Liver (tissue), 9 donors: ENCODE data around the gene C17orf78. TPM values are rescaled to one million over a fixed set of nuclear protein-coding genes. Genes with fewer than 3 reads are reported as not detected.

Experiments used
- DNase-seq: peaks from one replicate; pipeline ENCODE4 v3.0.0-alpha.2; 2017; ENCODE audit warnings: low spot score
- H3K27ac ChIP-seq, 2 donors: one replicate each; pipeline ENCODE4 v1.7.0; 2013; ENCODE audit warnings: inconsistent platforms in 2 of 2, low read length in 2 of 2, control low read depth in 1 of 2, low read depth in 1 of 2, mild to moderate bottlenecking in 1 of 2
- H3K27me3 ChIP-seq, 4 donors: one replicate each; pipeline versions ENCODE4 v1.6.1 to v1.7.0; 2013; ENCODE audit warnings: low read length in 3 of 4, inconsistent platforms in 1 of 4, mild to moderate bottlenecking in 1 of 4, moderate library complexity in 1 of 4; ENCODE audit not compliant: control insufficient read depth in 4 of 4, insufficient read depth in 4 of 4
- H3K36me3 ChIP-seq, 4 donors: one replicate each; pipeline versions ENCODE4 v1.6.1 to v1.7.0; 2013; ENCODE audit warnings: low read length in 3 of 4, mild to moderate bottlenecking in 3 of 4, low read depth in 1 of 4, moderate library complexity in 1 of 4; ENCODE audit not compliant: control insufficient read depth in 4 of 4, insufficient read depth in 3 of 4
- H3K4me1 ChIP-seq, 4 donors: one replicate each; pipeline versions ENCODE4 v1.6.1 to v1.7.0; 2013; ENCODE audit warnings: low read length in 3 of 4, mild to moderate bottlenecking in 3 of 4, moderate library complexity in 1 of 4; ENCODE audit not compliant: control insufficient read depth in 4 of 4, insufficient read depth in 4 of 4
- H3K4me3 ChIP-seq, 3 donors: one replicate each; pipeline versions ENCODE4 v1.6.1 to v1.7.0; 2013; ENCODE audit warnings: low read length in 3 of 3, control low read depth in 1 of 3, low read depth in 1 of 3, mild to moderate bottlenecking in 1 of 3
- H3K9ac ChIP-seq, 2 donors: one replicate each; pipeline ENCODE4 v1.7.0; 2013; ENCODE audit warnings: low read length in 2 of 2, mild to moderate bottlenecking in 2 of 2, moderate library complexity in 2 of 2, control low read depth in 1 of 2, low read depth in 1 of 2
- H3K9me3 ChIP-seq, 4 donors: one replicate each; pipeline versions ENCODE4 v1.6.1 to v1.7.0; 2013; ENCODE audit warnings: low read length in 3 of 4; ENCODE audit not compliant: control insufficient read depth in 4 of 4
- ATF3 ChIP-seq: IDR thresholded peaks from 2 replicates; pipeline ENCODE4 v1.6.1; 2016; ENCODE audit warnings: antibody characterized with exemption
- CTCF ChIP-seq: fragments of 150-350 bp; IDR thresholded peaks from 2 replicates; pipeline ENCODE4 v1.5.1; 2017; ENCODE audit warnings: improper control_type of control experiment, low read depth, low read length; ENCODE audit not compliant: missing input control
- EGR1 ChIP-seq, 2 donors: IDR thresholded peaks; 2 replicates each; pipeline ENCODE4 v1.6.1; 2016 to 2018; ENCODE audit warnings: antibody characterized with exemption in 2 of 2, low read depth in 2 of 2
- FOXA1 ChIP-seq: IDR thresholded peaks from 2 replicates; pipeline ENCODE4 v1.6.1; 2016; ENCODE audit warnings: antibody characterized with exemption
- FOXA2 ChIP-seq: IDR thresholded peaks from 2 replicates; pipeline ENCODE4 v1.6.1; 2016; ENCODE audit warnings: antibody characterized with exemption
- GABPA ChIP-seq, 2 donors: IDR thresholded peaks in 1 of 2; conservative IDR thresholded peaks in 1 of 2; 2 replicates each; pipeline ENCODE4 v1.6.1; 2016; ENCODE audit warnings: antibody characterized with exemption in 2 of 2, mild to moderate bottlenecking in 1 of 2, moderate library complexity in 1 of 2
- HNF4A ChIP-seq, 2 donors: conservative IDR thresholded peaks; 2 replicates each; pipeline ENCODE4 v1.6.1; 2016; ENCODE audit warnings: antibody characterized with exemption in 2 of 2, mild to moderate bottlenecking in 2 of 2
- HNF4G ChIP-seq: IDR thresholded peaks from 2 replicates; pipeline ENCODE4 v1.6.1; 2016; ENCODE audit warnings: antibody characterized with exemption
- JUND ChIP-seq, 2 donors: IDR thresholded peaks; 2 replicates each; pipeline ENCODE4 v1.6.1; 2016; ENCODE audit warnings: antibody characterized with exemption in 2 of 2
- MAX ChIP-seq: IDR thresholded peaks from 2 replicates; pipeline ENCODE4 v1.6.1; 2016; ENCODE audit warnings: antibody characterized with exemption
- NR2F2 ChIP-seq: IDR thresholded peaks from 2 replicates; pipeline ENCODE4 v1.6.1; 2016; ENCODE audit warnings: antibody characterized with exemption
- RAD21 ChIP-seq, 2 donors: IDR thresholded peaks; 2 replicates each; pipeline ENCODE4 v1.6.1; 2016; ENCODE audit warnings: antibody characterized with exemption in 2 of 2, mild to moderate bottlenecking in 2 of 2
- REST ChIP-seq: IDR thresholded peaks from 2 replicates; pipeline ENCODE4 v1.6.1; 2016; ENCODE audit warnings: antibody characterized with exemption, mild to moderate bottlenecking
- RXRA ChIP-seq, 2 donors: IDR thresholded peaks; 2 replicates each; pipeline ENCODE4 v1.6.1; 2017 to 2018; ENCODE audit warnings: antibody characterized with exemption in 2 of 2, mild to moderate bottlenecking in 1 of 2
- SP1 ChIP-seq: IDR thresholded peaks from 2 replicates; pipeline ENCODE4 v1.6.1; 2018; ENCODE audit warnings: antibody characterized with exemption, mild to moderate bottlenecking
- TAF1 ChIP-seq: conservative IDR thresholded peaks from 2 replicates; pipeline ENCODE4 v1.6.1; 2016; ENCODE audit warnings: antibody characterized with exemption, mild to moderate bottlenecking
- YY1 ChIP-seq: IDR thresholded peaks from 2 replicates; pipeline ENCODE4 v1.6.1; 2016; ENCODE audit warnings: antibody characterized with exemption, mild to moderate bottlenecking
- ZBTB33 ChIP-seq: IDR thresholded peaks from 2 replicates; pipeline ENCODE4 v1.6.1; 2016; ENCODE audit warnings: antibody characterized with exemption
- WGBS: extraction: QIAGEN DNeasy Blood & Tissue Kit; methylation state at CpG from one replicate; pipeline ENCODE4 v1.1.7; 2013; 5-methylcytosine and 5-hydroxymethylcytosine counted together
- polyA plus RNA-seq, 2 donors: library from polyadenylated mRNA; stranded (reverse) in 1 of 2; unstranded in 1 of 2; fragments of 200-250 nt in 1 of 2; fragments of >200 nt in 1 of 2; fragmentation: Nextera tagmentation in 1 of 2; extraction: Ambion mirVana in 1 of 2; gene quantifications; one replicate each; pipeline versions ENCODE4 v1.2.1 to v1.2.3, GENCODE V29; 2013 to 2015
- total RNA-seq, 2 donors: library from RNA; depleted of rRNA; stranded (reverse); fragments of >200 nt; gene quantifications; one replicate each; pipeline ENCODE4 v1.2.3, GENCODE V29; 2014
- donor health status: healthy.
- donor health status: healthy.
- donor health status: healthy.
- donor health status: healthy.
- donor health status: healthy.

C17orf78 gene
- total and polyA plus RNA-seq, 4 donors = not detected

- no peak for TF ChIP-seq FOXA1
- no peak for TF ChIP-seq TAF1
- TF ChIP-seq EGR1 (IDR thresholded peaks at IDR 0.05; ENCODE audit: low read depth in 2 of 2) = no peak
- peak; percentile 48 to 57 for TF ChIP-seq HNF4A (conservative IDR thresholded peaks at IDR 0.05)
- peak; percentile 69 for TF ChIP-seq ATF3
- TF ChIP-seq ZBTB33 = no peak
- peak; percentile 47 to 61 for TF ChIP-seq RXRA (IDR thresholded peaks at IDR 0.05)
- no peak for TF ChIP-seq RAD21 (IDR thresholded peaks at IDR 0.05)
- no peak for TF ChIP-seq FOXA2
- no peak for TF ChIP-seq NR2F2
- no peak for TF ChIP-seq HNF4G
- peak; percentile 27 for TF ChIP-seq SP1
- TF ChIP-seq JUND (IDR thresholded peaks at IDR 0.05) = peak in 1 of 2 donors; percentile 15
- TF ChIP-seq YY1 = no peak
- TF ChIP-seq GABPA (IDR thresholded peaks at IDR 0.05 in 1 of 2, conservative IDR thresholded peaks at IDR 0.05 in 1 of 2) = peak in 1 of 2 donors; percentile 15
- TF ChIP-seq MAX = peak; percentile 59
- TF ChIP-seq CTCF = no peak
- no peak for TF ChIP-seq REST
- Histone ChIP-seq H3K36me3 (no peaks in the 10 kb centered on the region), H3K9ac (no peak overlapping the region), H3K27me3 (no peaks in the 10 kb centered on the region), H3K27ac (peak overlapping the region in 1 of 2 donors; percentile 13), H3K4me1 (peaks cover 0 to 7% (median 2%) of the 10 kb centered on the region in 4 donors), H3K9me3 (no peaks in the 10 kb centered on the region), H3K4me3 (no peak overlapping the region)
- whole genome bisulfite sequencing = 68% methylated on average over 3 of the region's 3 CpGs
- no peak for DNase-seq
These were observed 7.2 kb upstream of the C17orf78 start for GRCh38 chr17:37368577-37368976.
